ENCODE results near the gene MGAT2.
"Not testable (repeated sequence)": the region's sequence is repeated elsewhere in the genome, so short reads cannot be mapped to it uniquely, and the experiment has no call there.

Gene MGAT2

DNA sequence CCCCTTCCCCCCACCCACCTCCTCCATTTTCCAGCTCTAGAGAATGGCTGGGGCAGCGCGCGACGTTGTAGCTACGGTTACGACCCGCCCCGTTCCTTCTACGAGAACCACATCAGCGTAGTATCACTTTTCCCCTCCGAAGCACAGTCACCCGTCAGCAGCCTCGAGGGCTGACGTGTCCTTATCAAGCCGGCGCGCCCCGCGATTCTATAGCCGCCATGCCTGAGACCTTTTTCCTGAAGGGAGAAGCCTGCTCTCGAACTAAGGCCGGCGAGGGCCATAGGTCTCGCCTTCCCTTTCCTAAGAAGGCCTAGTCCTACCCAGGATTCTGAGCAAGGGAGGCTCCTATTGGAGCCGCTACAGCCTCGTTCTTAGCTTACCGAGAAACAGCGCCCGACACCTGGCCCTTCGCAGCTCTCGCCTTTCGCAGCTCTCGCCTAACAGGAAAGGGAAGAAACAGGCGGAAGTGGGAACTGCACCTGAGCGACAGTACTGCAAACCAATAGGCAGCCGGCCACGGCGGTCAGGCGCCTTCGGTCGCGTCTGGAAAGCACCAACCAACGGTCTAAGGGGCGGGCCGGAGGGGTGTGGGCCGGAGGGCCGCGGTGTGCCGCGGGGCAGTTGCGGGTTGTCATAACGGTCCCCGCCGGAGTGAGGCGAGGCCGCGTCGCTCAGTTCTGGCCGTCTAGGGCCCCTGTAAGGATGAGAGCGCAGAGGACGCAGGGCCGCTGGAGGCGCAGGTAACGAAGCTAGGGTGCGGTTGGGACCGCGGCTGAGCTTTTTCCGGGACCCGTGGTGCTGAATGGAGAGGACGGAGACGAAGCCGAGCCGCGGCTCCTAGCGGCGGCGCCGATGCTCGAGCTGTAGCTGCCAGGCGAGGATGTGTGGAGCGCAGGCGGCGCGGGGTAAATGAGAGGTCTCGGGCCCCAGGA, at the start of gene MGAT2, which contains the start of gene RPL36AL:
MGAT2 (plus strand) TSS at position 618 of the 932 bp plus-strand sequence. CDS start 470 bp downstream, outside the sequence.
RPL36AL (minus strand) TSS at position 445 of the 932 bp plus-strand sequence. CDS start 1,522 bp downstream, outside the sequence.
- in situ Hi-C loops (cut with MboI; ENCODE audit: low sequenced_read_pairs), result no loop called here

DNA sequence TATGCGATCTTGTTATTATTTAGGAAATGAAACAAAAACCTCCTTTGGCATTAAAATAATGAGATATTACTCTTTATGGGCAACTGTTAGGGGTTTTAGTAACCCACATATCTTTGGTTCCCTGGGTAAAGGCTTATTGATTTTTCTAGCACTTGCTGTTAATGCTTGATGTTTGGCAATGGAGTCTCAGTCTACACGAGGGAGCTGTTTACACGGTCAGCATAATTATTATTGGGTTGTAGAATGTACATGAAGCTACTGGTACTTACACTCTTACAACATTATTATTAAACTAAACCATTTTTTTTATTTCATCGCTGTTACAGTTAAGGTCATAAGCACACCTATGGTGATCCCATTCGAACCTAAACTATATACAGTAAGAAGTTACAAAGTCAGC, 46.6 kb upstream of the MGAT2 start:
- in situ Hi-C loops (cut with MboI; ENCODE audit: low sequenced_read_pairs), result no loop called here

DNA sequence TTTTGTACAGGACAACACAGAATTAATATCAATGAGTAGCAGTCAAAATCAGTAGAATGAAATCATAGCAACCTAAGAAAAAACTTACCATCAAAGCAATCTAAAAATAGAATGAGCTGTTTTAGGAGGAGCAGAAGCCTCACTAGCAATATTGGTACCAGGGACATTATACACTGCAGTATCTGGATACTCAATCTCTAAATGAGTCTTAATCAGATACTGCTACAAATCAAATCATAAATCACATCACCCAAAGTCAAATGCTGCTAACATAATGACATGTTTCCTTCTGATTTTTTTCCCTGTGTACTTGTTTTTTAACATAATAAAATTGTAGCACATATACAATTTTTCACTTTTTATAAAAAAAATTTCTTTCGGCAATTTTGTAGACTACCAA, 42.5 kb upstream of the MGAT2 start:
- in situ Hi-C loops (cut with MboI; ENCODE audit: low sequenced_read_pairs), result no loop called here

DNA sequence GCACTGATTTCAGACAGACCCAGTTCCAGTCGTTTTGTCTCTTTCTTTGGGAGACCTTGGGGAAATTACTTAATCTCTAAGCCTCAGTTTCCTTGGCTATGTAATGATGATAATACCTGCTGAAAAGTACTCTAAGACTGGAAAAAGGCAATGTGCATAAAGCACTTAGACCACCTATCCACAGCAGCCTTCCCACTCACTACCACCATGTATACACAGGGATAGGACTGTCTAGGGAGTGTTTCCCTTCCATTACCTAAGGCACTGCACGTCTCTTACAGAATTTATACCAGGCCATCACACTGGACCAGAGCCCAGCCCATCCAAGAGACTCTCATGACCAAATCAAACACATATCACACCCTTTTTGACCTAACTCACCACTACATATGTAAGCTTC, 40.8 kb upstream of the MGAT2 start:
- in situ Hi-C loops (cut with MboI; ENCODE audit: low sequenced_read_pairs), result no loop called here

DNA sequence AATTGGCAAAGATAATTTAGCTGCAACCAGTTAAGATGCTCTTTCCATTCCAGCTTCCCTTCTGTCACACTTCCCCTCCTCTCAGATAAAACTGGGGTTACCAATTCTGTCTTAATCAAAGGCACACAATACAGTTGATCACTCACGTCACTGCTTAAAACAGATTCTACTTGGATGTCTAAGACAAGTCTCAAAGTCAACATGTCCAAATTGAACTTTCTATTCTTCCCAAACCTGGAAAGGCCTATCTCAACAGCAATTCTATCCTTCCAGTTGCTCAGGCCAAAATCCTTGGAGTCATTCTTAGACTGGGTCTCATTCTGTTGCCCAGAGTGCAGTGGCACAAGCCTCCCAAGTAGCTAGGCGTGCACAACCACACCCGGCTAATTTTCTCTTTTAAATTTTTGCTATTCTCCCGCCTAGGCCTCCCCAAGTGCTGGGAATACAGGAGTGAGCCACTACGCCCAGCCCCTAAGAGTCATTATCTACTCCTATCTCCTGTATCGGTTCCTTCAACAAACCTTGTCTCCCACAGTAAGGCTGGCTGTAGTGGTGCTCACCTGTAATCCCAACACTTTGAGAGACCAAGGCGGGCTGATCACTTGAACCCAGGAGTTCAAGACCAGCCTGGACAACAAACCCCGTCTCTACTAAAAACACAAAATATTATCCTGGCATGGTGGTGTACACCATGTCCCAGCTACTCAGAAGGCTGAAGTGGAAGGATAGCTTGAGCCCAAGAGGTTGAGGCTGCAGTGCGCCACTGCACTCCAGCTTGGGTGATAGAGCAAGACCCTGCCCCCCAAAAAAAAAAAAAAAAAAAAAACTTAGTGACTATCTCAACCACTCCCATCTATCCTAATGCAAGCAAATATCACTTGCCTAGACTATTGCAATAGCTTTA, 39.1 kb upstream of the MGAT2 start:
- in situ Hi-C loops (cut with MboI; ENCODE audit: low sequenced_read_pairs), result no loop called here

DNA sequence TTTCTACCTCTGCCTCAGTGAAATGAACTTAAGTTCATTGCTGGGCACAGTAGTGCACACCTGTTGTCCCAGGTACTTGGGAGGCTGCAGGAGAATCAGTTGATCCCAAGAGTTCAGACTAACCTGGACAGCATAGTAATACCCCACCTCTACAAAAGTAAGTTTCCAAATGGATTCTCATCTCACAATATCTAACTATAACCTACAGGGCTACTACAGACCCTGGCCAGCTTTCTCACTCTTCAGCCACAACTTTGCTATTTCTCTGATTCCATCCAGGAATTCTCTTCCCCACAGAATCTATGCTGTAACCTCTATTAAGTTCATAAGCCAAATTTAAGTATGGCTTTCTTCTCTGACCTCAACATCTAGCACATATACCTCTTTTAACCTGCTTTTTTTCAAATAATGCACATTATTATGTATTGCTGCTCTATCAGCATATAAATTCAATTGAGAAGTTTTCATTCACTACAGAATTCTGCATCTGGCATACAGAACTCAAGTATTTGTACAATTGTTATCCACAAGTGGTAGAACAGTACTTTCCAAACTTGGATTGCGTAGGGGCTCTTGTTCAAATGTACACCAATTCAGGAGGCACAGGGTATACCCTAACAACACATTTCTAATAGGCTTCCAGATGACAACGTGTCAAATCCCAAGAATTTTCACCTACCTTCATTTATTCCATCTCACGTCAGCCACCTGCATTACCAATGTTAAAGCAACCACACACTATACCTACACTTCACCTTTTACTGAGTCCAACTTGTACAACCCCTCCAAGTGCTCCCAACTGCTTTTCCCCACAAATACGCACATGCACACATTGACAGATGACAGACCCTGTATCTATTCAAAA, 38.3 kb upstream of the MGAT2 start:
- in situ Hi-C loops (cut with MboI; ENCODE audit: low sequenced_read_pairs), result no loop called here

DNA sequence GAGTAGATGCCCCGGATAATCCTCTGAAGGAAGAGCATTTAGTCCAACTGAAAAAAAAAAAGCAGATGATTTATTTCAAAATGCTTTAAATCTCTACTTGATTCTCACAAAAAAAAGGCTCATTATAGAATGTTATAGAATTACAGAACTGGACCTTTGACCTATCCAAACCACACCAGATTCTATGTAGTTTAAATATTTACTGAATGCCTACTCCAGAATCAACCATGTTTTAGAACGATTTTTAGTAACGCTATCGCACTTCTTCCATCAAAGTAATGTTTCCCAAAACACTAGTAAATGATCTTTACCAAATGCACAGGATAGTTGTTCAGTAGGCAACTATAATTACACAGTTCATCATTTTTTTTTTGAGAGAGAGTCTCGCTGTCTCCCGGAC, 37.0 kb upstream of the MGAT2 start:
- in situ Hi-C loops (cut with MboI; ENCODE audit: low sequenced_read_pairs), result no loop called here

DNA sequence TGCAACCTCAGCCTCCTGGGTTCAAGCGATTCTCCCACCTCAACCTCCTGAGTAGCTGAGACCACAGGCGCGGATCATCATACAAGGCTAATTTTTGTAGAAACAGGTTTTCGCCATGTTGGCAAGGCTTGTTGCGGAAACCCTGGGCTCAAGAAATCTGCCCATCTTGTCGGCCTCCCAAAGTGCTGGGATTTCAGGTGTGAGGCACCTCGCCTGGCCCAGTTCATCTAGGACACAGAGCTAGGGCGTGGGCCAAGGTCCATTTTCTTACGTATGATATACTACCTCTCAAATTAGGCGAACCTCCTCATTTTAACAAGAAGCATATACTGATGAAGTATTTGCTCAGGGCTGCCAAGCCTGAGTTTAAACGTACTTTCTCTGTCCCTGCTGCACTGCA, 36.5 kb upstream of the MGAT2 start:
- in situ Hi-C loops (cut with MboI; ENCODE audit: low sequenced_read_pairs), result no loop called here

DNA sequence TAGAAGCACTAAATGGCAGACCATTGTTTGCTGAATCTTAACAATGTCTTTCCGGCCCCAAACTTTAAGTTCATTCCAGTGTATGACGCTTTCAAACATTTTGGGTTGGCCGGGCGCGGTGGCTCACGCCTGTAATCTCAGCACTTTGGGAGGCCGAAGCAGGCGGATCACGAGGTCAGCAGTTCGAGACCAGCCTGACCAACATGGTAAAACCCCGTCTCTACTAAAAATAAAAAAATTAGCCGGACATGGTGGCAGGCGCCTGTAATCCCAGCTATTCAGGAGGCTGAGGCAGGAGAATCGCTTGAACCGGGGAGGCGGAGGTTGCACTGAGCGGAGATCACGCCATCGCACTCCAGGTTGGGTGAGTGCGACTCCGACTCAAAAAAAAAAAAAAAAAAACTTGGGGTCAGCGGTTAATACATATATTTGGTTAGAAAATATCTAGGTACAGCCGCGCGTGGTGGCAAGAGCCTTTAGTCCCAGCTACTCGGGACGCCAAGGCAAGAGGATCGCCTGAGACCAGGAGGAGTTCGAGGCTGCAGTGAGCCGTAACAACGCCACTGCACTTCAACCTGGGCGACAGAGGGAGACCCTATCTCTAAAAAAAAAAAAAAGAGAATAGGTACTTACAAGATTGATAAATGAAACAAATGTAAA, 35.5 kb upstream of the MGAT2 start:
- in situ Hi-C loops (cut with MboI; ENCODE audit: low sequenced_read_pairs), result not testable (repeated sequence)

DNA sequence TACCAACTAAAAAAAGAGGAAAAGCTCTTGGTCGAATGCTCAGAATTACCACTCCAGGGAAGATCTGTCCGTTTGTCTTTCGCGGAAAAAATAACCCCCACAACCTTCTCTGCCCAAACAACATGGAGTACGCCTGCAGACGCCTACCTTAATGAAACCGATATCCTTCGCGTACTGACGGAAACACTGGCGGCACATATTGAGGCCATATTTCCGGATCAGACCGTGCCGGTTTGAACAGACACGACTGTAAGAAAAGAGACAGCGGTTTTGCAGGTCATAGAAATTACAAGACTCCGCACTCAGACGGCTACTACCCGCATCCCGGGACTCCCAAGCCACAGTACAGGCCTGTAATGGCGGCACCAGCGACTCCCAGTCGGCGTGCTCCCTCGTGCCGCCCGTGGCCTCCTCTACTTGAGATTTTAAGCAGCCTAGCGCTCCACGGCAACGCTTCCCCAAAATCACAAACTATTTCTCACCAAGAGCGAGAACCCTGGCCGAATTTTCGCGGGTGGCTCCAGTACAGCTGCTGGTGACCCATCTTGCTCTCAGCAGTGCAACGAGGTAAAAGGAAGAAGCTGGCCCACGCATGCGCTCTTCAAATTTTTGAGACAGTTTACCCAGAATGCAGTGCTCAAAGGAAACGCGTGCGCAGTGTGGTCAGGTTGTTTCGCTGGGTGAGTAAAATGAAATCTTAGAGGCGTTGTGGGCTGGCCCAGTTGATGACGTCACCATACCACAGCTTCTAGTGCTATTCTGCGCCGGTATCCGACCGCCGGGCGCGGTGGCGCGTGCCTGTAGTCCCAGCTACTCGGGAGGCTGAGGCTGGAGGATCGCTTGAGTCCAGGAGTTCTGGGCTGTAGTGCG, 34.6 kb upstream of the MGAT2 start, which contains the start of gene RPS29:
RPS29 (minus strand) TSS at position 578 of the 870 bp plus-strand sequence; CDS start at position 544, 34 bp downstream.
- in situ Hi-C loops (cut with MboI; ENCODE audit: low sequenced_read_pairs), result no loop called here

DNA sequence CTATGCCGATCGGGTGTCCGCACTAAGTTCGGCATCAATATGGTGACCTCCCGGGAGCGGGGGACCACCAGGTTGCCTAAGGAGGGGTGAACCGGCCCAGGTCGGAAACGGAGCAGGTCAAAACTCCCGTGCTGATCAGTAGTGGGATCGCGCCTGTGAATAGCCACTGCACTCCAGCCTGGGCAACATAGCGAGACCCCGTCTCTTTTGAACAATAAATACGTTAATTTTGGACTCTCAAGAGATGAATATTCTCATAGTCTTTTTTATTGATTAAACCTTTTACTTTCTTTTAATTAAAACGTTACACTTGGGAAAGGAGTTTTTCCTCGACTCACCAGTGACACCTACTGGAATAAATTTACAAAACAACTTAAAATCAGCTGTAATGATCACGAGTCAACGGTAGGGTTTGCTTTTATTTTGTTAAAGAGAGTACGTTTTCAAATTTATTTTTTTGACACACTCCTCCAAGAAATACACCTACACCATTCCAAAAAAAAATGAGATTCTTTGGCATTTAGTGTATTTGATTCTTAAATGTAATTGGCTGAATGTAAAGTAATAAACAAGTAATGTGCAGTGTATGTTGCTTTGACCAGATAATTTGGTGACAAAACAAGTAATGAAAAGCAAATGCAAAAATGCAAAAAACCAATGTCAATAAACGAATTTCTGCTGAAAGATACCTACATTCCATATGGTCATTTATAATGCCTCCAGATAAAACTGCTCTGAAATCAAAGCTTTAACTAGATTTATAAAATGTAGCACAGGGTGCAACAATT, 33.7 kb upstream of the MGAT2 start:
- in situ Hi-C loops (cut with MboI; ENCODE audit: low sequenced_read_pairs), result no loop called here

DNA sequence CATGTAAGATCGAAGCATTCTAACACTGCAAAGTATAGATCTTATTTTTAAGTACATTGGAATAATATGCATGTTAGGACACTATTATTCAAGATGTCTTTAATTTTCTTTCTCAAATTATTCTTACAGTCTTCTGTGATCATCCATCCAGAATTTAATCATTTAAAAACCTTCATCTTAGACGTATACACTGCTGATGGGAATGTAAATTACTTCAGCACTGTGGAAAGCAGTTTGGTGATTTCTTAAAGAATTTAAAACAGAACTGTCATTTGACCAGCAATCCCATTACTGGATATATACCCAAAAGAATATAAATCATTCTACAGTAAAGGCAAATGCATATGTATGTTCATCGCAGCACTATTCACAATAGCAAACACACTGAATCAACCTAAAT, 31.2 kb upstream of the MGAT2 start:
- in situ Hi-C loops (cut with MboI; ENCODE audit: low sequenced_read_pairs), result no loop called here

DNA sequence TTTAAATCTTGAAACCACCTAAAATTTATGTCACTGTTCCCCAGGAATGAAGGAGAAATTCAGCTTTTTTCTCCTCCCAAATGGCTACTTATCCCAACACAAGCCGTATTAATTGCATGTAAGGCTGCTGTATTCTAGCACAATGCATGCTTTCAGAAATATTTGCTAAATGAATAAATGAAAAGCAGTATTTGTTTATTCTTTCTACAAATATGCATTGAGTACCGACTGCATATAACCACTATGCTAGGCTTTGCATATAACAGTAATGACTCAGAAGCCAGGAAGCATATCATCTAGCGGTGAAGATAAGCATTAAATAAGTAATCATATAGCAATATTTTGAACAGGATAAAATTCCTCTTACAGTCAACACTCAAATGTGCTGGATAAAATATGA, 27.6 kb upstream of the MGAT2 start:
- in situ Hi-C loops (cut with MboI; ENCODE audit: low sequenced_read_pairs), result no loop called here

DNA sequence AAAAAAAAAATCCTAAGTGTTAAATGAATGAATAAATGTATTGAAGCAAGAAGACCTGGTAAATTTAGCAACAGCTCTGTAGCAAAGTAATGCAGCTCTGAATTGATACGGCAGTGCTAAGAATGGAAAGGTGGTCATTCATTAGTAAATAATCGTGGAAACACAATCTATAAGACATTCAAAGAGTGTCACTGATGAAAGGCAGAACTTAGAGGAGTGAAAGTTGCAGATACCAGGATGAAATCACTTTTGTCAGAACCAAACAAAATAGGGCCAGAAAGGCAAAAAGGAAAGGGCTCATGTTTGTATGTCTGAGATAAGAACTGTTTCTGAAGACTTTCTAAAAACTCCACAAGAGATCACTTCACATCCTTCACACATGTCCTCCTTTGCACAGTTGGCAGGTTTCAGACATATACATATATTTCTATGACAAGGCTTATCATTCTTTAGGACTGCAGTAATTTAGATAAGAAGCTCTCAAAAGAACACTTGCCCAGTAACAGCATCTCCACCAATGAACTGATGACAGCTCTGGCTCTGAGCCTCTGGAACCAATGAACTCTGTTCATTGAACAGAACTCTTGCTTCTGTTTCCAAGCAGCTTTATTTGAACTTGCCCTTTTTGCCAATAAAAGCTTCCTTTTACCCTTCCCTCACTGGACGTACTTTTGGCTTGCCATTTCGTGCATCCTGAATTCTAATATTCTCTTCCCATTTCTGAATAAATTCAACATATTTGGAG, 26.1 kb upstream of the MGAT2 start:
- in situ Hi-C loops (cut with MboI; ENCODE audit: low sequenced_read_pairs), result no loop called here

DNA sequence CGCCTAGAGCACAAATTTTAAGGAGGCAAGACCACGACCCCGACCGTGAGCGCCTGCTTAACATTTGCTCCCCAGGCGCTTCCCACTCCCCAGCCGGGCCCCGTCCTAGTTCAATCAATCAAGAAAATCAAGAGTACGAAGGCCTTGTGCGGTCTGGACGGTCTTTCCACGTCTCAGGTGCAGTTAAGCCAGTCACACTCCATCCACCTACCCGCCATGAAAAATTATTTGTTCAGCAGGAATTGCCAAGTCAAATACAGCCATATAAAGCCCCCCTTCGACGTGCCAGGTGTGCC, 22.5 kb upstream of the MGAT2 start:
- in situ Hi-C loops (cut with MboI; ENCODE audit: low sequenced_read_pairs), result no loop called here

DNA sequence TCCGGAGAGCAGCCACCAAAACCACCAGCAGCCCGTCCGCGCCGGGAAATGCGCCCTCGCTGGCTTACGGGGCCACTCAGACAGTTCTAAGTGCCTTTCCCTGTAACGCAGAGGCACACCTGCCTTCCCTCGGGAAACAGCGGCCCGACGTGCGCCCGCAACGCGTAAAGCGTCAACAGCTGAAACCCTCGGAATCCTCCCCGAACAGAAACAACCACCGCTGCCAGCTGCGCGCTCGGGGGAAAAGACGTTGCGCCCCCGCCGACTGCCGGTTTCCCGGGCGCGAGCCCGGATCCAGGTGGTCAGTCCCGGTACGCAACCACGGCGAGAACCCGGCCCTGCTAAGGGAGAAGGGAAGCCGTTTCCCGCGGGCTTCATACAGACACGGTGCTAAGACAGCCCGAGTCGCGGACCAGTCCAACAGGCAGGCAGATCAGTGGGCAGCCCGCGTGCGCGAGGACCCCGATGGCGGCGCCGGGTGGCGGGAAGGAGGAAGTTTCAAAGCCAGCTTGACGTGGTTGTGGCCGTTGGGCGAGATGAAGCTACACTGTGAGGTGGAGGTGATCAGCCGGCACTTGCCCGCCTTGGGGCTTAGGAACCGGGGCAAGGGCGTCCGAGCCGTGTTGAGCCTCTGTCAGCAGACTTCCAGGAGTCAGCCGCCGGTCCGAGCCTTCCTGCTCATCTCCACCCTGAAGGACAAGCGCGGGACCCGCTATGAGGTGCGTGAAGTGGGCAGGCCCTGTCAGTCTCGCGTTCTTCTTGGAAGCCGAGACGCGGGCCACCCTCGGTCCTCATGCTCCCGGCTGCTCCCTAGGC, 21.9 kb upstream of the MGAT2 start, which contains the start of gene LRR1:
LRR1 (plus strand) TSS at position 456 of the 816 bp plus-strand sequence; CDS start at position 537, 81 bp downstream.
- in situ Hi-C loops (cut with MboI; ENCODE audit: low sequenced_read_pairs), result no loop called here

DNA sequence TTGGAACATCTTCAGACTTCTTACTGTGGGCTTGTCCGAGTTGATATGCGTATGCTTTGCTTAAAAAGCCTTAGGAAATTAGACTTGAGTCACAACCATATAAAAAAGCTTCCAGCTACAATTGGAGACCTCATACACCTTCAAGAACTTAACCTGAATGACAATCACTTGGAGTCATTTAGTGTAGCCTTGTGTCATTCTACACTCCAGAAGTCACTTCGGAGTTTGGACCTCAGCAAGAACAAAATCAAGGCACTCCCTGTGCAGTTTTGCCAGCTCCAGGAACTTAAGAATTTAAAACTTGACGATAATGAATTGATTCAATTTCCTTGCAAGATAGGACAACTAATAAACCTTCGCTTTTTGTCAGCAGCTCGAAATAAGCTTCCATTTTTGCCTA, 13.0 kb upstream of the MGAT2 start:
- in situ Hi-C loops (cut with MboI; ENCODE audit: low sequenced_read_pairs), result no loop called here

All from hTERT RPE-1 (cell line).